A549 treated with AZD9567 at 1 μM for 4 hours (cell line): Measurements from ENCODE around the gene ZNF785. TPM values are rescaled to one million over a fixed set of nuclear protein-coding genes. Genes with fewer than 3 reads are reported as not detected.

ENCODE experiments used
- total RNA-seq: library from RNA; stranded (reverse); fragments of 200-300 nt; extraction: Qiagen RNA extraction; gene quantifications from 5 replicates; pipeline ENCODE4 v1.2.3, GENCODE V29; 2022; ENCODE audit not compliant: insufficient read depth

ZNF785 gene
- not detected in 5 replicates for total RNA-seq

GRCh38 chr16:30585400-30586191 lies at the start of gene ZNF785:
Gene ZNF785, minus strand, starts transcription at chr16:30585697. Its CDS starts 86 bp downstream, at chr16:30585611.

GRCh38 chr16:30609926-30610839 lies 24.7 kb upstream of the ZNF785 start, which contains the start of gene ZNF689:
Gene ZNF689, minus strand, starts transcription at chr16:30610389. Its CDS starts 348 bp downstream, at chr16:30610041.

GRCh38 chr16:30571445-30572322 lies 13.8 kb downstream of the ZNF785 start, which contains the start of gene ZNF688:
Gene ZNF688, minus strand, starts transcription at chr16:30571714. Its CDS starts 85 bp downstream, at chr16:30571629.

GRCh38 chr16:30557957-30558788 lies 27.3 kb downstream of the ZNF785 start, which contains the start of gene ZNF764:
Gene ZNF764, minus strand, starts transcription at chr16:30558374. Its CDS starts 192 bp downstream, at chr16:30558182.

GRCh38 chr16:30534368-30535105 lies 51.0 kb downstream of the ZNF785 start, which contains the start of gene ZNF747:
Gene ZNF747, minus strand, starts transcription at chr16:30534858. Its CDS starts 179 bp downstream, at chr16:30534679.

Other genes starting within 250 kb of the ZNF785 start
- gene CD2BP2, start 230.4 kb downstream of the ZNF785 start, total RNA-seq, result 63.2 to 69.6 TPM (median 67.9 TPM) in 5 replicates
- gene TBC1D10B, start 215.2 kb downstream of the ZNF785 start, total RNA-seq, result 20.4 to 31.0 TPM (median 30.3 TPM) in 5 replicates
- 0.14 to 0.69 TPM (median 0.57 TPM) in 3 of 5 replicates, not detected in the others for gene MYL11, start 210.9 kb downstream of the ZNF785 start, total RNA-seq
- 2.0 to 2.3 TPM (median 2.1 TPM) in 4 of 5 replicates, not detected in the other for gene SEPTIN1, start 203.1 kb downstream of the ZNF785 start, total RNA-seq
- gene ZNF48, start 190.3 kb downstream of the ZNF785 start, total RNA-seq, result 13.4 to 15.0 TPM (median 14.1 TPM) in 5 replicates
- gene ZNF771, start 178.1 kb downstream of the ZNF785 start, total RNA-seq, result 1.4 to 6.2 TPM (median 5.9 TPM) in 5 replicates
- 103 to 132 TPM (median 123 TPM) in 5 replicates for gene DCTPP1, start 155.7 kb downstream of the ZNF785 start, total RNA-seq
- gene SEPHS2, start 139.8 kb downstream of the ZNF785 start, total RNA-seq, result 47.7 to 51.4 TPM (median 49.2 TPM) in 5 replicates
- gene ITGAL, start 113.0 kb downstream of the ZNF785 start, total RNA-seq, result 0.03 to 0.23 TPM (median 0.11 TPM) in 4 of 5 replicates, not detected in the other
- gene ZNF768, start 59.1 kb downstream of the ZNF785 start, total RNA-seq, result 44.5 to 46.8 TPM (median 45.0 TPM) in 5 replicates
- gene ZNF747, start 50.8 kb downstream of the ZNF785 start, total RNA-seq, result 2.7 to 4.1 TPM (median 3.6 TPM) in 5 replicates
- gene ZNF764, start 27.3 kb downstream of the ZNF785 start, total RNA-seq, result 2.6 to 6.4 TPM (median 5.3 TPM) in 5 replicates
- gene ZNF688, start 14.0 kb downstream of the ZNF785 start, total RNA-seq, result 4.0 to 7.2 TPM (median 6.5 TPM) in 5 replicates
- gene ZNF689, start 24.7 kb upstream of the ZNF785 start, total RNA-seq, result 6.6 to 12.3 TPM (median 7.1 TPM) in 5 replicates
- gene PRR14, start 65.3 kb upstream of the ZNF785 start, total RNA-seq, result 16.0 to 27.0 TPM (median 24.8 TPM) in 5 replicates
- 24.2 to 42.2 TPM (median 40.4 TPM) in 5 replicates for gene FBRS, start 72.7 kb upstream of the ZNF785 start, total RNA-seq
- 9.8 to 26.9 TPM (median 22.2 TPM) in 5 replicates for gene SRCAP, start 113.5 kb upstream of the ZNF785 start, total RNA-seq
- gene PHKG2, start 162.7 kb upstream of the ZNF785 start, total RNA-seq, result 26.2 to 31.0 TPM (median 28.0 TPM) in 5 replicates
- gene CFAP119, start 176.4 kb upstream of the ZNF785 start, total RNA-seq, result 8.6 to 12.1 TPM (median 9.6 TPM) in 5 replicates
- 66.4 to 85.2 TPM (median 79.5 TPM) in 5 replicates for gene RNF40, start 176.6 kb upstream of the ZNF785 start, total RNA-seq
- 14.8 to 17.4 TPM (median 16.4 TPM) in 5 replicates for gene ZNF629, start 201.5 kb upstream of the ZNF785 start, total RNA-seq